HL-60/S4 treated with retinoic acid at 250 ng/mL for 4 days and 3 days (cell line): ENCODE results near the gene FGF23.

Source experiments
- in situ Hi-C: fragments of 300-500 bp; cut with MboI; formaldehyde crosslinking; loops from 2 replicates; pipeline ENCODE4 v1.7.0; 2022; ENCODE audit warnings: low sequenced_read_pairs

Gene FGF23

DNA sequence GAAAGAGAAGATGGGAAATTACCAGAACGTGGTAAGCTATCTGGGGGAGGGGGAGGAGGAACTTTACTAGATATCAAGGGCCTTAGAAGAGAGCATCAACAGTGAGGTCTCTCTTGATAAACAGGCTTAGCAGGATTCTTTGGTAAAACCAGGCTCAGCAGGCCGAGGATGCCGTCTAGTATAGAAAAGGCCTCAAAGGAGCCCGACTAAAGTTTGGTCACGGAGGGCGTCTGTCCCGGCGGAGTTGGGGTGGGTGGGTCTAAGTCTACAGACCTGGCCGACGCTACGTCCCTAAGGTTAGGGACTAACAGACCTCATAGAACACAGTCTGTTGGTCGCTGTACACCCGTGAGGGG is 59.0 kb downstream of the FGF23 start:
- in situ Hi-C loops, result no loop called here
